Measurements from ENCODE around the gene GANC.

DNA sequence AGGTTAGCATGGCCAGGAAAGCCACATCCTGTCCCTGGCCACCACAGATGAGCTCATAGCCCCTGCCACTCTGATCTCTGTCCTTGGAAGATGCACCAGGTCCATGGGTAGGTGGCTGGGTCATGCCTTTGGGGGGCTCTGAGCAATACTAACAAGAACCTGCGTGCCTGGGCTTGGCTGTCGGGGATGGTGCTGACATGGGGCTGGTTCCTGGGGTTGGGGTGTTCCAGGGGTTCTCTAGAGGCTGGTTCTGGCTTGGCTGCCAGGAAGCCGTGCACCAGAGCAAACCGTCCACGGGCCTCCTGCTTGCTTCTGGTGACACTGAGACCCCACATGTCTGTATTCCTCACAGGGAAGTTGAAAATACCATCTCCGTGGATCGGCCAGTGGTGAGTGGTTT is 130.4 kb downstream of the GANC start:
- TF ChIP-seq POLR2A (IDR thresholded peaks at IDR 0.05; ENCODE audit: low read length) (no peak), RARB (CRISPR knock-in tag; IDR thresholded peaks at IDR 0.05) (no peak), CEBPB (IDR thresholded peaks at IDR 0.05) (no peak), RAD21 (conservative IDR thresholded peaks at IDR 0.05 in 1 of 2, IDR thresholded peaks at IDR 0.05 in 1 of 2) (no peak), NFE2L2 (conservative IDR thresholded peaks at IDR 0.05; ENCODE audit: low read length) (no peak), EP300 (IDR thresholded peaks at IDR 0.05) (no peak), ZFP36 (IDR thresholded peaks at IDR 0.05; ENCODE audit: borderline replicate concordance, partially characterized antibody) (no peak)
- TF ChIP-seq, protein P1, sequence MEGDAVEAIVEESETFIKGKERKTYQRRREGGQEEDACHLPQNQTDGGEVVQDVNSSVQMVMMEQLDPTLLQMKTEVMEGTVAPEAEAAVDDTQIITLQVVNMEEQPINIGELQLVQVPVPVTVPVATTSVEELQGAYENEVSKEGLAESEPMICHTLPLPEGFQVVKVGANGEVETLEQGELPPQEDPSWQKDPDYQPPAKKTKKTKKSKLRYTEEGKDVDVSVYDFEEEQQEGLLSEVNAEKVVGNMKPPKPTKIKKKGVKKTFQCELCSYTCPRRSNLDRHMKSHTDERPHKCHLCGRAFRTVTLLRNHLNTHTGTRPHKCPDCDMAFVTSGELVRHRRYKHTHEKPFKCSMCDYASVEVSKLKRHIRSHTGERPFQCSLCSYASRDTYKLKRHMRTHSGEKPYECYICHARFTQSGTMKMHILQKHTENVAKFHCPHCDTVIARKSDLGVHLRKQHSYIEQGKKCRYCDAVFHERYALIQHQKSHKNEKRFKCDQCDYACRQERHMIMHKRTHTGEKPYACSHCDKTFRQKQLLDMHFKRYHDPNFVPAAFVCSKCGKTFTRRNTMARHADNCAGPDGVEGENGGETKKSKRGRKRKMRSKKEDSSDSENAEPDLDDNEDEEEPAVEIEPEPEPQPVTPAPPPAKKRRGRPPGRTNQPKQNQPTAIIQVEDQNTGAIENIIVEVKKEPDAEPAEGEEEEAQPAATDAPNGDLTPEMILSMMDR (IDR thresholded peaks at IDR 0.05) = no peak
- TF ChIP-seq, protein P2, sequence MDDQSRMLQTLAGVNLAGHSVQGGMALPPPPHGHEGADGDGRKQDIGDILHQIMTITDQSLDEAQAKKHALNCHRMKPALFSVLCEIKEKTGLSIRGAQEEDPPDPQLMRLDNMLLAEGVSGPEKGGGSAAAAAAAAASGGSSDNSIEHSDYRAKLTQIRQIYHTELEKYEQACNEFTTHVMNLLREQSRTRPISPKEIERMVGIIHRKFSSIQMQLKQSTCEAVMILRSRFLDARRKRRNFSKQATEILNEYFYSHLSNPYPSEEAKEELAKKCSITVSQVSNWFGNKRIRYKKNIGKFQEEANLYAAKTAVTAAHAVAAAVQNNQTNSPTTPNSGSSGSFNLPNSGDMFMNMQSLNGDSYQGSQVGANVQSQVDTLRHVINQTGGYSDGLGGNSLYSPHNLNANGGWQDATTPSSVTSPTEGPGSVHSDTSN (IDR thresholded peaks at IDR 0.05) = no peak
- TF ChIP-seq, protein P3, sequence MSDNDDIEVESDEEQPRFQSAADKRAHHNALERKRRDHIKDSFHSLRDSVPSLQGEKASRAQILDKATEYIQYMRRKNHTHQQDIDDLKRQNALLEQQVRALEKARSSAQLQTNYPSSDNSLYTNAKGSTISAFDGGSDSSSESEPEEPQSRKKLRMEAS (IDR thresholded peaks at IDR 0.05) = no peak
- TF ChIP-seq, protein P4, sequence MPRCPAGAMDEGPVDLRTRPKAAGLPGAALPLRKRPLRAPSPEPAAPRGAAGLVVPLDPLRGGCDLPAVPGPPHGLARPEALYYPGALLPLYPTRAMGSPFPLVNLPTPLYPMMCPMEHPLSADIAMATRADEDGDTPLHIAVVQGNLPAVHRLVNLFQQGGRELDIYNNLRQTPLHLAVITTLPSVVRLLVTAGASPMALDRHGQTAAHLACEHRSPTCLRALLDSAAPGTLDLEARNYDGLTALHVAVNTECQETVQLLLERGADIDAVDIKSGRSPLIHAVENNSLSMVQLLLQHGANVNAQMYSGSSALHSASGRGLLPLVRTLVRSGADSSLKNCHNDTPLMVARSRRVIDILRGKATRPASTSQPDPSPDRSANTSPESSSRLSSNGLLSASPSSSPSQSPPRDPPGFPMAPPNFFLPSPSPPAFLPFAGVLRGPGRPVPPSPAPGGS (IDR thresholded peaks at IDR 0.05) = no peak

Data from A549 (cell line).